HCT116 (cell line): ENCODE results near the gene PPT2. TPM values are rescaled to one million over a fixed set of nuclear protein-coding genes. Genes with fewer than 3 reads are reported as not detected.

Experiments used
- ATAC-seq: fragments of 200-7000 bp; cut with Tn5 transposase; 2 replicates; pipeline ENCODE4 v1.9.1; 2020; ENCODE audit warnings: mild to moderate bottlenecking, moderate library complexity
- BruUV-seq: library from RNA; stranded (reverse); fragments of 400-500 nt; replicated peaks from 2 replicates; lab custom pipeline; 2021; lab: Mats Ljungman, UMichigan
- CTCF ChIA-PET: fragments of 300-600 bp; sonication (Branson Sonifier 250); formaldehyde crosslinking; loops from one replicate; lab custom pipeline; 2021; ENCODE audit warnings: antibody characterized with exemption; lab: Charles Lee
- POLR2A ChIA-PET: fragments of 300-600, 350-600 bp; sonication (Branson Sonifier 250); formaldehyde crosslinking; loops from one replicate; lab custom pipeline; 2021; ENCODE audit warnings: antibody characterized with exemption; lab: Charles Lee
- RAD21 ChIA-PET, 2 experiments: fragments of 300-600 bp; sonication (Branson Sonifier 250); formaldehyde crosslinking; loops; one replicate each; lab custom pipeline; 2023; ENCODE audit warnings: low total read pairs in 2 of 2; ENCODE audit not compliant: uncharacterized antibody in 2 of 2, unreplicated experiment in 2 of 2, low non-redundant PET in 1 of 2; lab: Charles Lee
- DNase-seq: peaks from one replicate; pipeline ENCODE4 v3.0.0-alpha.2; 2010; ENCODE audit warnings: low read depth, low spot score
- H2AFZ ChIP-seq: fragments of 200-600 bp; shearing (Covaris generic), sonication (generic); 2 replicates; pipeline ENCODE4 v1.6.1; 2017; ENCODE audit warnings: low read depth, mixed run types, mixed read lengths, antibody characterized with exemption, low read length; ENCODE audit not compliant: poor library complexity, severe bottlenecking
- H3K27ac ChIP-seq: 2 replicates; pipeline ENCODE4 v1.5.1; 2012; ENCODE audit warnings: low read depth, low read length
- H3K27me3 ChIP-seq: fragments of 200-600 bp; sonication (generic); 2 replicates; pipeline ENCODE4 v1.6.1; 2016; ENCODE audit warnings: mixed run types, low read length, mixed read lengths; ENCODE audit not compliant: insufficient read depth
- H3K36me3 ChIP-seq, 2 experiments: fragments of 200-500 bp in 1 of 2; fragments of 200-600 bp in 1 of 2; sonication (Bioruptor generic) in 1 of 2; sonication (generic) in 1 of 2; 2 replicates each; pipeline versions ENCODE4 v1.5.1 to v1.6.1; 2014 to 2016; ENCODE audit warnings: low read length in 2 of 2, inconsistent platforms in 1 of 2, mixed read lengths in 1 of 2, mixed run types in 1 of 2; ENCODE audit not compliant: insufficient read depth in 2 of 2, control insufficient read depth in 1 of 2
- H3K4me1 ChIP-seq, 2 experiments: fragments of 200-600 bp in 1 of 2; sonication (generic) in 1 of 2; 2 replicates each; pipeline versions ENCODE4 v1.5.1 to v1.6.1; 2012 to 2017; ENCODE audit warnings: low read length in 2 of 2, inconsistent platforms in 1 of 2, mild to moderate bottlenecking in 1 of 2, mixed read lengths in 1 of 2, mixed run types in 1 of 2, moderate library complexity in 1 of 2; ENCODE audit not compliant: insufficient read depth in 2 of 2, control insufficient read depth in 1 of 2
- H3K4me2 ChIP-seq: fragments of 200-600 bp; sonication (generic); 2 replicates; pipeline ENCODE4 v1.6.1; 2017; ENCODE audit warnings: mixed run types, low read length, mixed read lengths
- H3K4me3 ChIP-seq, 2 experiments: fragments of 200-600 bp in 1 of 2; sonication (generic) in 1 of 2; replicated peaks in 1 of 2; 2 replicates each; pipeline ENCODE4 v1.5.1; 2011 to 2016; ENCODE audit warnings: low read length in 2 of 2, control low read depth in 1 of 2, low read depth in 1 of 2, mild to moderate bottlenecking in 1 of 2, mixed read lengths in 1 of 2, mixed run types in 1 of 2
- H3K79me2 ChIP-seq: fragments of 200-600 bp; sonication (generic); 2 replicates; pipeline ENCODE4 v1.6.1; 2017; ENCODE audit warnings: mild to moderate bottlenecking, mixed run types, low read length, moderate library complexity, mixed read lengths; ENCODE audit not compliant: insufficient read depth
- H3K9ac ChIP-seq: fragments of 200-600 bp; sonication (generic); 2 replicates; pipeline ENCODE4 v1.6.1; 2016; ENCODE audit warnings: low read length, mixed read lengths
- H3K9me2 ChIP-seq: fragments of 200-600 bp; sonication (generic), shearing (Covaris generic); 2 replicates; pipeline ENCODE4 v1.6.1; 2017; ENCODE audit warnings: mixed run types, mild to moderate bottlenecking, moderate library complexity; ENCODE audit not compliant: insufficient read depth
- H3K9me3 ChIP-seq, 2 experiments: fragments of 200-500 bp in 1 of 2; fragments of 200-600 bp in 1 of 2; sonication (Bioruptor generic) in 1 of 2; sonication (generic) in 1 of 2; 2 replicates each; pipeline ENCODE4 v1.6.1; 2014 to 2017; ENCODE audit warnings: low read length in 2 of 2, mixed read lengths in 2 of 2, inconsistent platforms in 1 of 2, low read depth in 1 of 2, mild to moderate bottlenecking in 1 of 2, mixed run types in 1 of 2, moderate library complexity in 1 of 2; ENCODE audit not compliant: control insufficient read depth in 1 of 2, insufficient read depth in 1 of 2
- H4K20me1 ChIP-seq: fragments of 200-600 bp; sonication (generic), shearing (Covaris generic); 2 replicates; pipeline ENCODE4 v1.6.1; 2017; ENCODE audit warnings: mixed run types, mild to moderate bottlenecking, moderate library complexity; ENCODE audit not compliant: insufficient read depth
- CBX3 ChIP-seq: IDR thresholded peaks from 2 replicates; pipeline ENCODE4 v1.6.1; 2012; ENCODE audit warnings: low read depth
- EZH2 ChIP-seq: fragments of 200-600 bp; sonication (generic); IDR thresholded peaks from 2 replicates; pipeline ENCODE4 v1.6.1; 2017; ENCODE audit warnings: antibody characterized with exemption, mixed run types
- FOSL1 ChIP-seq: IDR thresholded peaks from 2 replicates; pipeline ENCODE4 v1.6.1; 2012; ENCODE audit warnings: low read depth
- JUND ChIP-seq: IDR thresholded peaks from 2 replicates; pipeline ENCODE4 v1.6.1; 2012
- REST ChIP-seq: IDR thresholded peaks from 2 replicates; pipeline ENCODE4 v1.6.1; 2012; ENCODE audit warnings: low read depth
- TCF7L2 ChIP-seq: IDR thresholded peaks from 2 replicates; pipeline ENCODE4 v1.7.0; 2011; ENCODE audit warnings: borderline replicate concordance, inconsistent platforms; ENCODE audit not compliant: insufficient read depth, insufficient read length; ENCODE audit errors: extremely low read depth
- ZFX ChIP-seq: fragments of 450-650 bp; IDR thresholded peaks from 2 replicates; pipeline ENCODE4 v1.6.1; 2017
- intact Hi-C: fragments of 100-400 bp; cut with micrococcal nuclease; formaldehyde crosslinking; loops from 2 replicates; pipeline ENCODE4 v1.10.0; 2022
- total RNA-seq: library from RNA; stranded (reverse); gene quantifications from one replicate; pipeline ENCODE4 v1.2.1, GENCODE V29; 2021; ENCODE audit not compliant: unreplicated experiment
- TF ChIP-seq, protein P1 (sequence below): IDR thresholded peaks from 2 replicates; pipeline ENCODE4 v1.6.1; 2012

PPT2 gene
- total RNA-seq, 1 experiment from 2014 or later = 21.0 TPM

GRCh38 chr6:32189742-32190053 lies 35.8 kb downstream of the PPT2 start:
- H3K4me1 ChIP-seq = peaks cover 20 to 61% of the 10 kb centered on the region in 2 experiments
- intact Hi-C loops = no loop called here
- peak overlapping the region; percentile 80 to 84 for H3K4me3 ChIP-seq
- no peak for DNase-seq
- H3K9me2 ChIP-seq = no peaks in the 10 kb centered on the region
- ATAC-seq = peak; percentile 5; the same call in 1 of the 2 replicates
- H3K27me3 ChIP-seq = no peaks in the 10 kb centered on the region
- peaks cover 13% of the 10 kb centered on the region for H3K79me2 ChIP-seq
- H4K20me1 ChIP-seq = no peaks in the 10 kb centered on the region
- TF ChIP-seq EZH2 = no peak
- TF ChIP-seq JUND = no peak
- TF ChIP-seq TCF7L2 = no peak
- TF ChIP-seq, protein P1, sequence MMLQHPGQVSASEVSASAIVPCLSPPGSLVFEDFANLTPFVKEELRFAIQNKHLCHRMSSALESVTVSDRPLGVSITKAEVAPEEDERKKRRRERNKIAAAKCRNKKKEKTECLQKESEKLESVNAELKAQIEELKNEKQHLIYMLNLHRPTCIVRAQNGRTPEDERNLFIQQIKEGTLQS = no peak
- TF ChIP-seq ZFX = no peak
- no peak for TF ChIP-seq CBX3
- TF ChIP-seq FOSL1 = no peak
- no peak for TF ChIP-seq REST
- TF ChIP-seq, all 23 proteins: peak for 0
- H3K4me2 ChIP-seq = peak overlapping the region; percentile 81
- POLR2A ChIA-PET = interaction anchor here (1.0 to 1.2 kb wide), 2 partner anchors 11 to 62 kb away, joined by 3 to 4 read pairs; partner anchors contain the start of gene ATF6B
- H3K9ac ChIP-seq = peak overlapping the region; percentile 87
- peaks cover 0 to 3% of the 10 kb centered on the region in 2 experiments; a peak in 2 of 4 replicates for H3K36me3 ChIP-seq
- CTCF ChIA-PET = no interaction called here
- no peaks in the 10 kb centered on the region for H3K9me3 ChIP-seq
- RAD21 ChIA-PET = no interaction called here
- peak overlapping the region; percentile 81 for H3K27ac ChIP-seq
- no peak overlapping the region for H2AFZ ChIP-seq
- BruUV-seq = no TSS peak
